Activated CD4-positive, alpha-beta T cell treated with anti-CD3 and anti-CD28 coated beads, Interleukin-2, amount 50 U/mL, for 1 hour (primary cell): ENCODE results near the gene LRRC10B.

Experiments used
- DNase-seq: peaks from one replicate; pipeline ENCODE4 v3.0.0-alpha.2; 2020

Gene LRRC10B

DNA sequence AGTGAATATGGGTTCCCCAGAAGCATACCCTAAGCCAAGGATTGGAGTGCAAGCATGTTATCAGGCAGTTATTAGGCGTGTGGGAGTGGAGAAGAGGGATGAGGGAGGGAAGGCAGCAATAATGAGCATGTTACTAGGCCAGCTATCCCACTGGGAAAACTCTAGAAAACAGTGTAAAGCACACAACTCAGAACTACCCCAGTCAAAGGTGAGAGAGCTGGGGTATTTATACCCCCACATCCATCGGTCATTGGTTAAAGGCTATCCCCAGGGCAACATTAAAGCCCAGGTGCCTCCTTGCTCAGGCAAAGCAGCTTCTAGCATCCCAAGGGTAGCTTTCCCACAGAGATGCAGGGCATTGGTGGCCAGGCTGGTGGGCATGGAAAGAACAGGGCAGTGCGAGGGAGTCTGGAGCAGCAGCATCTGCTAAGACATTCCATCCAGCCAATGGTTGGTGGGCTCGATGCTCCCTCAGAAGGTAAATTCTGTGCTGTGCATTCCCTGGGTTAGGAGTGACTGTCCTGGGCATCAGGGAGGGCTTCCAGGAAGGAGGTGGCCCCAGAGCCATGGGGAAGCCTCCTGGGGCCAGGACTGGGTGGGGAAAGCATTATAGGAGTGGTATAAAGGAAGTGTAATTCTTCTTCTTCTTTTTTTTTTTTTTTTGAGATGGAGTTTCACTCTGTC lies 21.1 kb upstream of the LRRC10B start:
- DNase-seq = no peak

GRCh38 chr11:61488651-61489291 lies 19.8 kb upstream of the LRRC10B start:
- no peak for DNase-seq

DNA sequence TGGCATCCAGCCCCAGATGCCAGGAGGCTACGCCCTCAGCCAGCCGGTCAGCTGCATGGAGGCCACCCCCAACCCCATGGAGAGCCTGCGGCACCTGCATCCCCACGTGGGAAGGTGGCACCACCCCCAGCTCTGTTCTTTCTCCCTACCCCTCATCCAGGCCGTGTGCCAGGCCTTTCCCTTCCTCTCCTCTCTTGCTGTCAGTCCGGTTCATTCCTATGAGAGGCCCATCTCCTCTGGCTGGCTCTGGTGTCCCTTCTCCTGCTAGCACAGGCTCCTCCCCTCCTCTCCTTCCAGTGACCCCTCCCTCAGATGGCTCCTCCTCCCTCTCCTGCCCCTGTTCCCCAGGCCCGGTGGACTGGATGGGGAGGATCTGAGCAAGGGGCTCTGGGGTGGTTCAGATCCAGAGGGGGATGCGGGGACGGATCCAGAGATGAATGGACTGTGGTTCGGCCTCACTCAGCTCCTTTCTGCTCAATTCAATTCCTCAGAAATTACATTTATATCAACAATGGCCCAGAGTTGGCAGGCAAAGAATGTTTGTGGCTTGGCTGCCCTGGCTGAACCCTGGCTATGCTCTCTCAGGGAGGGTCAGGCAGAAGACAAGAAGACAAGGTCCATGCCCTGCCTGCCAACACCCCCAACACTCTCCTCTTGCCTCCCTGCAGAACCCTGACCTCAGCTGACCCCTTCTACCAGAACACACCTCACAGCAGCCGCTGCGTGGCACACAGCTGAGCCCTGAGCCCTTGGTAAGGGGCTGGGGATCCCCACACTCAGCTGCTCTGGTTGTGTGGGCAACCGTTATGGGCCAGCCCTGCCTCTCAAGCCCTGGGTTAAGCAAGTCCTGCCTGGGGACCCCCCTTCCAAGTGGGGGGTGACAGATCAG lies 18.5 kb upstream of the LRRC10B start:
- no peak for DNase-seq

- no peak for DNase-seq
Observed at GRCh38 chr11:61491736-61492395, 16.7 kb upstream of the LRRC10B start.

GRCh38 chr11:61494381-61494961 lies 14.1 kb upstream of the LRRC10B start:
- no peak for DNase-seq

GRCh38 chr11:61495801-61496601 lies 12.5 kb upstream of the LRRC10B start:
- no peak for DNase-seq

DNA sequence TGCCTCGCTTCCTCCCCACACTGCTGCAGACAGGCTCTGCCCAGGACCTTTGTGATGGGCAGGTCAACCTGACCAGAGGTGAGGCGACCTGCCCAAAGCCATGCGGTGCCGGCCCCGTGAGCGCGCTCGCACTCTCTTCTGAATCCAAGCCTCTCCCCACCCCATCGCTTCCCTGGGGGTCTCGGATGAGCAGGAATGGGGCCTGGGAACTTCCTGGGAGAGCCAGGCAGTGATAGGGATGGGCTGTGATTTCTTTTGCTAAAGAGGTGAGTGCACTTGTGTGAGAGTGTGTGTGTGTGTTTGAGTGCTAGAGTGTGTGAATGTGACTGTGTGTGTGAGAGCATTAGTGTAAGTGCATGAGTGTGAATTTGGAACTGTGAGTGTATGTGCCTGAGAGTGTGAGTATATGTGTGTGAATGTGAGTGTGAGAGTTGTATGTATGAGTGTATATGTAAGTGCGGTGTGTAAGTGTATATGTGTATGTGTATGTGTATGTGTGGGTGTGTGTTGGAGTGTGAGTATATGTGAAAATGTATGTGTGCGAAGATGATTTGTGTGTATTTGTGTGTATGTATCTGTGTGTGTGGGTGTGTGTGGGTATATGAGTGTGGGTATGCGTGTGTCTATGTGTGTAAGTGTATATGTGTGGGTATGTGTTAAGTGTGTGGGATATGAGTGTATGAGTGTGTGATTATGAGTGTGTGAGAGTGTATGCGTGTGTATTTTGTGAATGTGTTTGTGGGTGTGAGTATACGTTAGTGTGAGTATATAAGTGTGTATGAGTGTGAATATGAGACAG lies 11.7 kb upstream of the LRRC10B start:
- no peak for DNase-seq

- DNase-seq = no peak
Observed at GRCh38 chr11:61497473-61497872, 11.1 kb upstream of the LRRC10B start.

DNA sequence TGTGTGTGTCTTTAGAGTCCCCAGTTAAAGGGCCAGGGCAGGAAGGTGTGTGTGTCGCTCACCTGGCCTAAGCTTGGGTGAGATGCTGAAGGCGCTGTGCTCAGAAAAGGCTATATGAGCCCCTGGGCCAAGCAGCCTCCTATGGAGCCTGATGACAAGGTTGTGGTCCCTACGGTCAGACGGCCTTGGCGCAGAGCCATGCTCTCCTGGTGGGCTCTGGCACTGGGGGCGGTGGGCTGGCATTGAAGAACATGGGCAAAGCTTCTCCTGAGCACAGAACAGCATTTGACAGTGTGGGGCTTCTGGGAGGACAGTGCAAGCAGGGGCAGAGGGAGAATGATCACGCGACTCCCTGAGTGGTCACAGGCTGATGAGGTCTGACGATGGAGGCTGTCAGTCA lies 10.7 kb upstream of the LRRC10B start:
- no peak for DNase-seq

- no peak for DNase-seq
Observed at GRCh38 chr11:61498767-61499341, 9.7 kb upstream of the LRRC10B start.

DNA sequence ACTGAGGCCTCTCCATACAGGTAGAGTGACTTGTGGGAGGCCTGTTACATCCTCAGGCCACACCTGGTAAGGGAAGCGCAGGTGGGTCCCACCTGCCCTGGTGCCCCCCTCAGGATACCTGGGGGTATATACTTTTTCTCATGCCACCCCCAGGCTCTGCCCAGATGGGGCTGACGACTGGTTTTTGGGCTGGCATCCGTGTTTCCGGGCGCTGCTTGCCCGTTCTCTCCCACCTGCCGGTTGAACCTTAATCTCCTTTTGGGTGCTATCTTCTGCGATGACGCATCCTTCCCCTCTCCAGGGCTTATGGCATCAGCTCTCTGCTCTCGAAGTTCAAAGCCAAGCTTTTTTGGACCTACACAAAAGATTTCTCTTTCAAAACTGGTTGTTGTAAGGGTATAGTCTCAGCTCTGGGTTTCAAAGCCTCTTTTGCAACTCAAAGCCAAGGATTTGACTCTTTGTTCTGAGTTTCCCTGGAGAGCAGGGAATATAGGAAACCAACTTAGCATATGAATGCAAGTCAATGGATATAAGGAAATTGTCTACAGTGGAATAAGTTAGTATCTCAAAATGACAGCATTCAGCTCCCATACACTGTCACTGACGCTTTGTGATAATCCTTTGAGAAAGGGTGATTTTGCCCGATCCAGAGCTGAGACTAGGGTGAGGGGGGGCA lies 8.6 kb upstream of the LRRC10B start:
- DNase-seq = no peak

- DNase-seq = no peak
Observed at GRCh38 chr11:61502522-61502921, 6.0 kb upstream of the LRRC10B start.

- no peak for DNase-seq
Observed at GRCh38 chr11:61503135-61503770, 5.3 kb upstream of the LRRC10B start.

DNA sequence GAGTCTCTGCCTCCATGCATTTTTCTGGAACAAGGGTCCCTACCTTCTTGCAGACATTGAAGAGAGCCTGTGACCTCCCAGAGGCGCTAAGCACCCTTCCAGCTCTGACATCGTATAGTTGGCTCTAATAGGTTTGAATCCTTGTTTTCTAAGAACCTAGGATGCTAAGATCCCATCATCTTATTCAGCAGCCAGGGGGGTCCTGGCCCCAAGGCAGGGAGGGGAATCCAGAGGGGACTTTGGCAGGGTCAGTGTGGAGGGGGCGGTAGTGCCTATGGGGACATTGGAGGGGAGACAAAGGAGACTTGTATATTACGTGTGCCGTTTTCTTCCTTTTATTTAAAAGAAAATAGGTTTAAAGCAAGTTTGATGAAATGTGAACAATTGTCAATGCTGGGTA lies 3.4 kb upstream of the LRRC10B start:
- no peak for DNase-seq

- no peak for DNase-seq
Observed at GRCh38 chr11:61505640-61506155, 2.9 kb upstream of the LRRC10B start.

DNA sequence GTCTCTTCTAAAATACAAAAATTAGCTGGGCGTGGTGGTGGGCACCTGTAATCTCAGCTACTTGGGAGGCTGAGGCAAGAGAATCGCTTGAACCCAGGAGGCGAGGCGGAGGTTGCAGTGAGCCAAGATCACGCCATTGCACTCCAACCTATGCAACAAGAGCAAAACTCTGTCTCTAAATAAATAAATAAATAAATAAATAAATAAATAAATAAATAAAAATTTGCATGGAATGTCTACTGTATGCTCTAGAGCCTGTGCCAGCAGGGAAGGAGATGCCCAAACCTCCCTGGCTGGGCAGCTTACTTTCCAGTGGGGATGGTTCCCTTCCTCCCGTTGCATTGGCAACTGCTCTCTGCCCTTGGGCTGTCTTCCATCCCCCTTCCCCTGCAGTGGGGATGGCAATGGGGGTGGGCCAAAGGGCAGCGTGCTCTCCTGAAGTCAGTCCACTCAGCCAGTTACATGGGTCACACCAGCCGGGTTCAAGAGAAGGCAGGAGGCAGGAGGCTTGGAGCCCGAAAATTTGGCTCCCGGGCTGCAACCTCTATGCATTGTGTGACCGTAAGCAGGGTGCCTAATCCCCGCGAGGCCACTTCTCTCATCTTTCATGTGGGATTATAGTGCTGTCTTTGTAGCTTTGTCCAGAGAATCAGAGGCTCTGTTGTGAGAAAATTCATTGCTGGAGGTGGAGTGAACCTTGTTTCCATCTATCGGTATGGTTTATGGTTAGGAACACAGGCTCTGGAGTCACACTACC lies 1.4 kb upstream of the LRRC10B start:
- DNase-seq = no peak

DNA sequence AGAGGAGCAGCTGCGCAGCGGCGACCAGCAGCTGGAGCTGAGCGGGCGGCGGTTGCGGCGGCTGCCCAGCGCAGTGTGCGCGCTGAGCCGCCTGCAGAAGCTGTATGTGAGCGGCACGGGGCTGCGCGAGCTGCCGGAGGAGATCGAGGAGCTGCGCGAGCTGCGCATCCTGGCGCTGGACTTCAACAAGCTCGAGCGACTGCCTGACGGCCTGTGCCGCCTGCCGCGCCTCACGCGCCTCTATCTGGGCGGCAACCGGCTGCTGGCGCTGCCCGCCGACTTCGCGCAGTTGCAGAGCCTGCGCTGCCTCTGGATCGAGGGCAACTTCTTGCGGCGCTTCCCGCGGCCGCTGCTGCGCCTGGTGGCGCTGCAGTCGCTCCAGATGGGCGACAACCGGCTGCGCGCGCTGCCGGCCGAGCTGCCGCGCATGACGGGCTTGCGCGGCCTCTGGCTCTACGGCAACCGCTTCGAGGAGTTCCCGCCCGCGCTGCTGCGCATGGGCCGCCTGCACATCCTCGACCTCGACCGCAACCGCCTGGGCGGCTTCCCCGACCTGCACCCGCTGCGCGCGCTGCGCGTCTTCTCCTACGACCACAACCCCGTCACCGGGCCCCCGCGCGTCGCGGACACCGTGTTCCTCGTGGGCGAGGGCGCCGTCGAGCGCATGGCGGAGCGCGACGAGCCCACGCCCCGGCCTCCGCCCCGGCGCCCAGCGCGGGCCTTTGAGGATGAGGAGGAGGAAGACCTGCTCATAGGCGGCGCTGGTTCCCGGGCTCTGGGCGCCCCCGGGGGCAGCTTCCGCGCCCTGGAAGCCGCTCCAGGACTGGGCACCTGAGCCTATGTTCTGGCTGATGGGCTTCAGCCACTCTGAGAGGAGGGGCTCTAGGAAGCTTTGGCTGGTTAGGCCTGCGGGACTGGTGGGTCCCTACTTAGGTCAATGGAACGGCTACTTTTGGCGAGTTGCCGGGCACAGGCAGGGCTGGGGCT lies 787 bp downstream of the LRRC10B start:
- DNase-seq = peak; percentile 49
